Aorta (tissue), 5 donors: Measurements from ENCODE around the gene FMNL2. TPM values are rescaled to one million over a fixed set of nuclear protein-coding genes. Genes with fewer than 3 reads are reported as not detected.

Experiments
- ATAC-seq: fragments of 200-7000 bp; cut with Tn5 transposase; one replicate; pipeline ENCODE4 v1.9.1; 2022; ENCODE audit warnings: moderate library complexity; ENCODE audit not compliant: low FRiP score
- DNase-seq, 2 donors: peaks; one replicate each; pipeline ENCODE4 v3.0.0-alpha.2; 2020
- H3K27ac ChIP-seq, 2 donors: one replicate each; pipeline ENCODE4 v1.5.1; 2013; ENCODE audit warnings: low read length in 2 of 2, mild to moderate bottlenecking in 2 of 2, moderate library complexity in 2 of 2, control low read depth in 1 of 2, inconsistent platforms in 1 of 2, low read depth in 1 of 2
- H3K27me3 ChIP-seq, 2 donors: one replicate each; pipeline ENCODE4 v1.6.1; 2013; ENCODE audit warnings: control low read depth in 1 of 2, low read length in 1 of 2, mild to moderate bottlenecking in 1 of 2, moderate library complexity in 1 of 2; ENCODE audit not compliant: insufficient read depth in 2 of 2, control insufficient read depth in 1 of 2
- H3K36me3 ChIP-seq, 2 donors: one replicate each; pipeline ENCODE4 v1.6.1; 2013; ENCODE audit warnings: control low read depth in 1 of 2, low read length in 1 of 2, mild to moderate bottlenecking in 1 of 2; ENCODE audit not compliant: insufficient read depth in 2 of 2, control insufficient read depth in 1 of 2
- H3K4me1 ChIP-seq, 2 donors: one replicate each; pipeline ENCODE4 v1.6.1; 2013; ENCODE audit warnings: low read length in 2 of 2, control low read depth in 1 of 2, mild to moderate bottlenecking in 1 of 2, moderate library complexity in 1 of 2; ENCODE audit not compliant: insufficient read depth in 2 of 2, control insufficient read depth in 1 of 2
- H3K4me3 ChIP-seq, 2 donors: one replicate each; pipeline ENCODE4 v1.5.1; 2013; ENCODE audit warnings: low read length in 2 of 2, control low read depth in 1 of 2, mild to moderate bottlenecking in 1 of 2
- H3K9me3 ChIP-seq: one replicate; pipeline ENCODE4 v1.6.1; 2013; ENCODE audit warnings: mild to moderate bottlenecking, low read length; ENCODE audit not compliant: control insufficient read depth
- WGBS, 2 donors: extraction: QIAGEN DNeasy Blood & Tissue Kit; methylation state at CpG; one replicate each; pipeline ENCODE4 v1.1.7; 2013; 5-methylcytosine and 5-hydroxymethylcytosine counted together
- intact Hi-C, 2 donors: fragments of 100-400 bp; cut with DNase I; formaldehyde crosslinking; loops; one replicate each; pipeline versions ENCODE4 v1.14.2 to v1.15.0; 2022
- polyA plus RNA-seq, 2 donors: library from polyadenylated mRNA; stranded (reverse); fragments of 200-250 nt; gene quantifications; one replicate each; pipeline ENCODE4 v1.2.3, GENCODE V29; 2013
- total RNA-seq, 2 donors: library from RNA; stranded (reverse); fragmentation: NEBNext Ultra II Directional; extraction: Animal tissue kit (Norgen Biotek cat#: 25700); gene quantifications; one replicate each; pipeline ENCODE4 v1.2.1, GENCODE V29; 2021
- donor health status: healthy with polysubstance abuse.
- donor health status: Bipolar disorder and iron deficiency.
- donor health status: DM: no; HTN: no; CAD: no.
- donor health status: DM: no; HTN: no; CAD: no.
- donor health status: DM: yes; HTN: yes; CAD: no.

The FMNL2 gene
- total and polyA plus RNA-seq, 4 donors, result 10.7 to 55.1 (median 33.7) TPM

GRCh38 chr2:152415231-152415642, 80.3 kb downstream of the FMNL2 start:
- no peaks in the 10 kb centered on the region for H3K27me3 ChIP-seq
- WGBS, 2 donors, result 60 to 69% methylated on average over 3 of the region's 3 CpGs
- DNase-seq (no peak), ATAC-seq (peak; percentile 12)
- intact Hi-C loops, result no loop called here
- H3K9me3 ChIP-seq, result no peaks in the 10 kb centered on the region
- H3K4me1 ChIP-seq, result peaks cover 6 to 8% of the 10 kb centered on the region in 2 donors
- H3K4me3 ChIP-seq, result no peak overlapping the region
- no peak overlapping the region for H3K27ac ChIP-seq
- no peaks in the 10 kb centered on the region for H3K36me3 ChIP-seq

DNA sequence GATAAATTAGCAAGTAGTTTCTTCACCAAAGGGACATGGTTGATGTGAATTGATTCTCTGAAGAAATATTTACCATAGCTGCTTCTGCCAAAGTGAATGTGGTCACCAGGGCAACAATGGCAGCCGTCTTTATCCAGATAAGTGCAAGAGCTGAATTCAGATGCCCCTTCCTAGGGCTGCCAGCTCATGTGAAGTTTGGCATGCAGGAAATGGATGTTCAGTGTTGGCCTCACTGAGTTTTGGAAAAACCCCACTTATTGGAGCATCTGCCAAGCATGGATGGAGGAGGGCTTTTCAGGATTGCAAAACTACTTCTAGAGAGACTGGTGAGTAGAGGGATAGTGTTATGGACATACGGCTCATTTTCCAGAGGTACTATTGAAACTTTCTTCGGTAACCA, 80.8 kb downstream of the FMNL2 start:
- H3K27ac ChIP-seq, result no peak overlapping the region
- DNase-seq, result no peak
- H3K4me1 ChIP-seq, result peaks cover 6 to 8% of the 10 kb centered on the region in 2 donors
- no peaks in the 10 kb centered on the region for H3K36me3 ChIP-seq
- no peaks in the 10 kb centered on the region for H3K9me3 ChIP-seq
- intact Hi-C loops, result no loop called here
- no peak overlapping the region for H3K4me3 ChIP-seq
- no peak for ATAC-seq
- WGBS, 2 donors, result 64 to 66% methylated on average over 3 of the region's 3 CpGs
- no peaks in the 10 kb centered on the region for H3K27me3 ChIP-seq

DNA sequence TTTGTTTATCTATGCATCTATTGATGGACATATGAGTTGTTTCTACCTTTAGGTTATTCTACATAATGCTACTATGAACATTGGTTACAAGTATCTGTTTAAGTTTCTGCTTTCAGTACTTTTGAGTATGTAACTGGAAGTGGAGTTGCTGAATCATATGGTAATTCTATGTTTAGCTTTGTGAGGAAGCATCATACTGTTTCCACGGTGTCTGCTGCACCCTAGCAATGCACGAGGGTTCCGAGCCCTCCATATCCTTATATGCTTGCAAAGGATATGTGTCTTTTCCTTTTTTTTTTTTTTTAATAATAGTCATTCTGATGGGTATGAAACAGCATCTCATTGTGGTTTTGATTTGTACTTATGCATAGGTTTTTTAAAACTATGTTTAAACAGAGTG, 83.7 kb downstream of the FMNL2 start:
- ATAC-seq (no peak), DNase-seq (peak in 1 of 2 donors; percentile 64)
- WGBS, 2 donors, result 62 to 67% methylated on average over 3 of the region's 3 CpGs
- no peaks in the 10 kb centered on the region for H3K9me3 ChIP-seq
- no peak overlapping the region for H3K27ac ChIP-seq
- H3K27me3 ChIP-seq, result no peaks in the 10 kb centered on the region
- intact Hi-C loops, result no loop called here
- H3K4me3 ChIP-seq, result no peak overlapping the region
- no peaks in the 10 kb centered on the region for H3K36me3 ChIP-seq
- H3K4me1 ChIP-seq, result peaks cover 9% of the 10 kb centered on the region in 2 donors

- Histone ChIP-seq H3K4me3 (no peak overlapping the region), H3K9me3 (no peaks in the 10 kb centered on the region), H3K4me1 (peaks cover 7 to 9% of the 10 kb centered on the region in 2 donors), H3K36me3 (no peaks in the 10 kb centered on the region), H3K27ac (no peak overlapping the region), H3K27me3 (no peaks in the 10 kb centered on the region)
- WGBS, 2 donors, result 90 to 91% methylated on average over 2 of the region's 2 CpGs
- DNase-seq, result no peak
- no peak for ATAC-seq
- intact Hi-C loops, result loop anchor here in 1 of 2 donors (10.0 kb wide), 1 partner anchor 75 kb away; no protein-coding TSS in a partner anchor
Measured at GRCh38 chr2:152419944-152420343, 85.0 kb downstream of the FMNL2 start.

DNA sequence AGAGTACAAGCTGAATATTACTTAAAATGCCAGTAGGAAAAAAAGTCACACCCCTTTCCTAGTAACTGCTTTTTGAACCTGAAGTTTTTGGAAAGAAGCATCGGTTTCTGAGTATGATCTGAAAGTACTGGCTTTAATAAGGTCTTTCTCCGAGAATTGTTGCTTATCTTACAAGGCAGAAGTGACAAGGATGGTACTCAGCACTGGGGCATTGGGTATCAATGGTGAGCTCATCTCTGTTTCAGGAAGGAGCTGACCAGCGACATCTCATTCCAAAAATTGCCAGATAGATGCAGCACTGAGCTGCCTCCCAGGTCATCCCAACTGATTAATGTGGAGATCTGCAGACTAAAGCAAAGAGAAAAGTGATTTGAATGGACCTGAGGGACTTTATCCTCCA, 85.4 kb downstream of the FMNL2 start:
- H3K36me3 ChIP-seq, result no peaks in the 10 kb centered on the region
- no peaks in the 10 kb centered on the region for H3K9me3 ChIP-seq
- DNase-seq (no peak), ATAC-seq (no peak)
- intact Hi-C loops, result loop anchor here in 1 of 2 donors (10.0 kb wide), 1 partner anchor 74 kb away; no protein-coding TSS in a partner anchor
- H3K4me1 ChIP-seq, result peaks cover 6 to 9% of the 10 kb centered on the region in 2 donors
- WGBS, 2 donors, result 90% methylated on average over 3 of the region's 3 CpGs
- H3K4me3 ChIP-seq, result no peak overlapping the region
- no peak overlapping the region for H3K27ac ChIP-seq
- H3K27me3 ChIP-seq, result no peaks in the 10 kb centered on the region

DNA sequence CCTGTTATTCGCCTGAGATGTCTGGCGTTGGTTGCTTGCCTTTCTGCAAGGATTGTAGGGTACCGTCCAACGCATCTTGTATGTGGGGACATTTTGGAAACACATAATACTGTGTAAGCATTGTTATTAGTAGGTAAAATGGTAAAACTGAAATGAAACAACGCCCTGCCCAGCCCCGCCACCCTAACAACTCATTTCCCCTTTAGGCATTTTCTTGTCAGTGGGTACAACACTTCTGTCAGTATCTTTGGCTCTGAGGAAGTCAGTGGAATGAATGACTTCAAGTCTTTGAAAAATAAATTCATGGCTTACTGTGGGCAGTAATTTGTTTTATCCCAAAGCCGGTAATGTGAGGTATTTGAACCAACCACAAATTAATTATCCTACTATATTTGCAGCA, 86.0 kb downstream of the FMNL2 start:
- Histone ChIP-seq H3K36me3 (no peaks in the 10 kb centered on the region), H3K27me3 (no peaks in the 10 kb centered on the region), H3K9me3 (no peaks in the 10 kb centered on the region), H3K4me3 (no peak overlapping the region), H3K27ac (no peak overlapping the region), H3K4me1 (peaks cover 2 to 9% of the 10 kb centered on the region in 2 donors)
- ATAC-seq, result no peak
- no peak for DNase-seq
- 96% methylated on average over 7 of the region's 7 CpGs for WGBS, 2 donors
- intact Hi-C loops, result loop anchor here in 1 of 2 donors (10.0 kb wide), 1 partner anchor 74 kb away; no protein-coding TSS in a partner anchor

DNA sequence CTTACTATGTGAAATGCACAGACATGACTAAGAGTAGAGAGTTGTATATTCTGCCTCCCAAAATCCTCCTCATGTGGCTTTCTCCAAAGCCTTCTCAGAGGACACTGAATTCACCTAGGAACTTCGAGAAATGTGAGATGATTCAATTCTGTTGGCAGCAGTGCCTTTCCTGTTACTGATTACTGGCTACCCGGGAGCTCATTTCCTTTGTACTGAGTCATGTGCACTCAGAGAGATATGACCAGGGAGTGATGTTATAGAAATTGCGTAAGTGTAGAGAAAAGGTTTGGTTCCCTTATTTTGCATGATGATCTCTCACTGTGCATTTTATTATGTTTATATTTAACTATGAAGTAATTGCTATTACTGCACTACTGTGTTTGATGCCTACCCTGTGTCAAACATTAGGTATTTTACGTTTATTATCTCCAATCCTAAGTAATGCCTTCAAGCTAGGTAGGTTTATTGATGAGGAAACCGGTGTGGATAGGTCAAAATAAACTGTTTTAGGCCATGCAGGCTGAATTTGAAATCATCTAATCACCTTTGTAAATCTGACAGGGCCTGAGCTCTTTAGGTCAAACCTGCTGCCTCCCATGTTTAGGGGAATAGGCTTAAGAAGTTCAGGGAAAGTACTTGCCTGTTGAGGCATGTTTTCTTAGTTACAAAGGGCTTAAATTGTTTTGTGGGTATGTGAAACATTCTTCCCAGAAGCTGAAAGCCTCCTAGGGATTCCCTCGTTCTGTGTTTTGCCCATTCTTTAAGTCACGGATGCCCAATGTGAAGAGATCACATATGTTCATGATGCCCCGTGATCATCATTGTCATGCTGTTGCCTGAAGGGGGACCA, 86.8 kb downstream of the FMNL2 start:
- WGBS, 2 donors, result 51 to 55% methylated on average over 8 of the region's 8 CpGs
- H3K27ac ChIP-seq, result no peak overlapping the region
- ATAC-seq (peak; percentile 84), DNase-seq (peak in 1 of 2 donors; percentile 41)
- no peaks in the 10 kb centered on the region for H3K27me3 ChIP-seq
- H3K9me3 ChIP-seq, result no peaks in the 10 kb centered on the region
- H3K4me3 ChIP-seq, result no peak overlapping the region
- intact Hi-C loops, result loop anchor here in 1 of 2 donors (10.0 kb wide), 1 partner anchor 73 kb away; no protein-coding TSS in a partner anchor
- H3K36me3 ChIP-seq, result no peaks in the 10 kb centered on the region
- H3K4me1 ChIP-seq, result peaks cover 2 to 9% of the 10 kb centered on the region in 2 donors

DNA sequence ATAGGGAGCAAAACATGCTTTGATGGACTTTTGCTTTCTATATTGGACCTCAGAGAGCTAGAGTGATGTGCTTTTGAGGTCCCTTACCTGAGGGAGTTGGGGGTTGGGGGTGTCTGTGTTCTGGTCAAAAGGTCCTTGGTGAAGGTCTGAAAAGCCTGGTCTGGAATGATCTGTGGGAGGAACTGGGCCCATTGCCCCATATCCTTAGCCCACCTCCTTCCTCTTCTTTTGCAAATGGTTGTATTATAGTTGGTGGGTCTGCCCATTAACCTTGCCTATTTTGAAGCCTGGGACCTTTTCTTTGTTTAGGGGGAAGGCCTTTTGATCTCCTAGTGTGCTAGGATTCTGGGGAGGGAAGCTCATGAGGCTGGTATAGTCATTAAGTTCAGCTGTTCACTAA, 88.7 kb downstream of the FMNL2 start:
- Histone ChIP-seq H3K36me3 (no peaks in the 10 kb centered on the region), H3K27me3 (no peaks in the 10 kb centered on the region), H3K9me3 (no peaks in the 10 kb centered on the region), H3K27ac (no peak overlapping the region), H3K4me3 (no peak overlapping the region), H3K4me1 (peaks cover 2 to 9% of the 10 kb centered on the region in 2 donors)
- no peak for ATAC-seq
- intact Hi-C loops, result loop anchor here in 1 of 2 donors (10.0 kb wide), 1 partner anchor 71 kb away; no protein-coding TSS in a partner anchor
- DNase-seq, result no peak
